GM19397 (cell line): ENCODE data around the gene THADA.

Experiments used
- ATAC-seq: cut with Tn5 transposase; IDR thresholded peaks from one replicate; pipeline ENCODE4 v1.9.1; 2021; ENCODE audit warnings: mild to moderate bottlenecking, moderate library complexity; ENCODE audit not compliant: unreplicated experiment

THADA gene

GRCh38 chr2:43230351-43230885 lies 365.4 kb downstream of the THADA start:
- ATAC-seq = no peak

- no peak for ATAC-seq
Measured at GRCh38 chr2:43228756-43229659, 366.8 kb downstream of the THADA start.

- no peak for ATAC-seq
Measured at GRCh38 chr2:43228321-43228751, 367.5 kb downstream of the THADA start.

GRCh38 chr2:43227830-43228281 lies 368.0 kb downstream of the THADA start:
- ATAC-seq = no peak

- ATAC-seq = peak; percentile 24
Measured at GRCh38 chr2:43226955-43227829, 368.6 kb downstream of the THADA start.

GRCh38 chr2:43226558-43226954 lies 369.3 kb downstream of the THADA start, which contains the start of gene ZFP36L2:
ZFP36L2 (minus strand) TSS chr2:43226606; CDS start chr2:43226315, 291 bp downstream.
- ATAC-seq = peak; percentile 59

GRCh38 chr2:43225788-43226557 lies 369.9 kb downstream of the THADA start:
- ATAC-seq = peak; percentile 25

GRCh38 chr2:43225093-43225787 lies 370.6 kb downstream of the THADA start:
- ATAC-seq = no peak

- ATAC-seq = no peak
Measured at GRCh38 chr2:43224571-43225092, 371.2 kb downstream of the THADA start.

GRCh38 chr2:43224131-43224570 lies 371.7 kb downstream of the THADA start:
- ATAC-seq = no peak

- ATAC-seq = no peak
Measured at GRCh38 chr2:43223521-43224001, 372.3 kb downstream of the THADA start.

GRCh38 chr2:43222475-43223309 lies 373.1 kb downstream of the THADA start:
- no peak for ATAC-seq

- no peak for ATAC-seq
Measured at GRCh38 chr2:43221763-43222474, 373.9 kb downstream of the THADA start.

GRCh38 chr2:43221124-43221762 lies 374.6 kb downstream of the THADA start:
- ATAC-seq = no peak

GRCh38 chr2:43220760-43221123 lies 375.1 kb downstream of the THADA start:
- ATAC-seq = no peak

- no peak for ATAC-seq
Measured at GRCh38 chr2:43220229-43220751, 375.5 kb downstream of the THADA start.
